Naive thymus-derived CD4-positive, alpha-beta T cell (primary cell): ENCODE measurements around the gene CALY. TPM values are rescaled to one million over a fixed set of nuclear protein-coding genes. Genes with fewer than 3 reads are reported as not detected.

Source experiments
- ATAC-seq: fragments of 150-1000 bp; cut with Tn5 transposase; 2 replicates; pipeline ENCODE4 v1.10.0; 2021; ENCODE audit warnings: mild to moderate bottlenecking, moderate library complexity
- CTCF ChIA-PET: fragments of 350-600 bp; sonication (Branson Sonifier 250); formaldehyde crosslinking; loops from one replicate; lab custom pipeline; 2021; ENCODE audit warnings: antibody characterized with exemption; lab: Charles Lee
- POLR2A ChIA-PET: fragments of 350-600 bp; sonication (Branson Sonifier 250); formaldehyde crosslinking; loops from one replicate; lab custom pipeline; 2021; ENCODE audit warnings: antibody characterized with exemption, inconsistent platforms; lab: Charles Lee
- DNase-seq, 9 donors: peaks; one replicate each; pipeline versions ENCODE4 v3.0.0 to v3.0.0-alpha.2; 2020 to 2022; ENCODE audit warnings: mixed read lengths in 1 of 9
- H3K27ac ChIP-seq: one replicate; pipeline ENCODE4 v1.7.0; 2013; ENCODE audit warnings: mild to moderate bottlenecking, low read depth, low read length, moderate library complexity
- H3K27me3 ChIP-seq, 2 donors: one replicate each; pipeline ENCODE4 v1.7.0; 2013; ENCODE audit warnings: low read length in 2 of 2, mild to moderate bottlenecking in 2 of 2, moderate library complexity in 2 of 2; ENCODE audit not compliant: control insufficient read depth in 2 of 2, insufficient read depth in 2 of 2
- H3K36me3 ChIP-seq, 3 experiments: 1 replicate in 2 of 3; 2 replicates in 1 of 3; pipeline ENCODE4 v1.7.0; 2013; ENCODE audit warnings: low read length in 3 of 3, mild to moderate bottlenecking in 3 of 3, moderate library complexity in 1 of 3; ENCODE audit not compliant: insufficient read depth in 3 of 3, control insufficient read depth in 2 of 3
- H3K4me1 ChIP-seq, 2 donors: one replicate each; pipeline ENCODE4 v1.7.0; 2013; ENCODE audit warnings: low read length in 2 of 2, mild to moderate bottlenecking in 2 of 2, moderate library complexity in 1 of 2; ENCODE audit not compliant: control insufficient read depth in 2 of 2, insufficient read depth in 2 of 2
- H3K4me3 ChIP-seq: 2 replicates; pipeline ENCODE4 v1.7.0; 2013; ENCODE audit warnings: mild to moderate bottlenecking, low read length
- H3K9me3 ChIP-seq, 3 experiments: 1 replicate in 2 of 3; 2 replicates in 1 of 3; pipeline ENCODE4 v1.7.0; 2013; ENCODE audit warnings: low read length in 3 of 3; ENCODE audit not compliant: control insufficient read depth in 2 of 3
- H3K27ac Mint-ChIP-seq, 9 donors: one replicate each; pipeline ENCODE4 v1.8.0; 2020 to 2022; ENCODE audit warnings: mixed read lengths in 9 of 9, mild to moderate bottlenecking in 8 of 9, moderate library complexity in 5 of 9, inconsistent platforms in 2 of 9
- H3K27me3 Mint-ChIP-seq, 5 donors: one replicate each; pipeline ENCODE4 v1.8.0; 2021 to 2022; ENCODE audit warnings: mixed read lengths in 5 of 5, mild to moderate bottlenecking in 1 of 5
- H3K36me3 Mint-ChIP-seq, 5 donors: one replicate each; pipeline ENCODE4 v1.8.0; 2020 to 2022; ENCODE audit warnings: mixed read lengths in 5 of 5, mild to moderate bottlenecking in 3 of 5, inconsistent platforms in 1 of 5
- H3K4me1 Mint-ChIP-seq, 7 donors: one replicate each; pipeline ENCODE4 v1.8.0; 2020 to 2022; ENCODE audit warnings: mixed read lengths in 7 of 7, mild to moderate bottlenecking in 3 of 7, inconsistent platforms in 1 of 7
- H3K4me3 Mint-ChIP-seq, 10 donors: one replicate each; pipeline ENCODE4 v1.8.0; 2020 to 2022; ENCODE audit warnings: mild to moderate bottlenecking in 10 of 10, mixed read lengths in 10 of 10, moderate library complexity in 6 of 10, inconsistent platforms in 2 of 10
- H3K9me3 Mint-ChIP-seq, 11 donors: one replicate each; pipeline ENCODE4 v1.8.0; 2020 to 2022; ENCODE audit warnings: mixed read lengths in 11 of 11, mild to moderate bottlenecking in 4 of 11, inconsistent platforms in 1 of 11, moderate library complexity in 1 of 11
- intact Hi-C, 2 donors: fragments of 100-400 bp; cut with micrococcal nuclease; formaldehyde crosslinking; loops; one replicate each; pipeline ENCODE4 v1.15.1; 2023
- polyA plus RNA-seq, 2 donors: library from polyadenylated mRNA; unstranded; fragments of 300-500 nt; fragmentation: Illumina TruSeq; gene quantifications; one replicate each; pipeline ENCODE4 v1.2.3, GENCODE V29; 2021
- total RNA-seq, 6 experiments: library from RNA in 5 of 6; stranded (reverse) in 5 of 6; gene quantifications; 1 replicate in 5 of 6; 2 replicates in 1 of 6; pipeline ENCODE4 v1.2.3 and lab custom pipeline; 2021 to 2026

CALY gene
- total and polyA plus RNA-seq, 7 experiments from 2014 or later, result 0.33 to 5.1 (median 1.9) TPM; not detected in 1

DNA sequence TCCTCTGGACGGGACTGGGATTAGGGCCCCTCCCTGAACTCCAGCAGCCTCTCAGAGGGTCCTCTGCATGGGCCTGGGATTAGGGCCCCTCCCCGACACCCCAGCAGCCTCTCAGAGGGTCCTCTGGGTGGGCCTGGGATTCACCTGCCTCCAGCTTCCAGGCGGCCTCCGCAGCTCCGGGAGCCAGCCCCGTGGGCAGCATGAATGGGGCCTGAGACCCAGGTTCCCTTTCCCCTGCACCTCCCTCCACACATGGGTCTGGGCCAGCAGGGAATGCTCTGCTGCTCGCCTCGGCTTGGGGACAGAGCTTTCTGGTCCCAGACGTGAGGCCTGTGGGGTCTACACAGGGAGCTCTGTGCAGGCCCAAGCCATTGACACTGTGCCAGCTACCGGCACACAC lies 33.5 kb downstream of the CALY start:
- DNase-seq (no peak), ATAC-seq (no peak)
- H3K27me3 ChIP-seq, result no peaks in the 10 kb centered on the region
- Mint-ChIP-seq H3K4me1 (peaks cover 21 to 48% (median 42%) of the 10 kb centered on the region in 7 donors), H3K4me3 (no peak overlapping the region), H3K27me3 (peaks cover 0 to 4% (median 0%) of the 10 kb centered on the region in 5 donors), H3K27ac (no peak overlapping the region), H3K9me3 (peaks cover 0 to 8% (median 0%) of the 10 kb centered on the region in 11 donors), H3K36me3 (peaks cover 0 to 34% (median 15%) of the 10 kb centered on the region in 5 donors)
- no peaks in the 10 kb centered on the region for H3K9me3 ChIP-seq
- H3K27ac ChIP-seq, result no peak overlapping the region
- intact Hi-C loops, result loop anchor here in 1 of 2 donors (10.0 kb wide), 1 partner anchor 998 kb away; the partner anchor contains the start of gene STK32C
- ChIA-PET CTCF (interaction anchor here (1.3 kb wide), 1 partner anchor 7 kb away, joined by 3 read pairs; no protein-coding TSS in a partner anchor), POLR2A (interaction anchor here (0.8 kb wide), 1 partner anchor 26 kb away, joined by 4 read pairs; no protein-coding TSS in a partner anchor)
- H3K4me1 ChIP-seq, result peaks cover 8 to 14% of the 10 kb centered on the region in 2 donors
- H3K4me3 ChIP-seq, result no peak overlapping the region
- peaks cover 0 to 54% (median 26%) of the 10 kb centered on the region in 3 experiments for H3K36me3 ChIP-seq

DNA sequence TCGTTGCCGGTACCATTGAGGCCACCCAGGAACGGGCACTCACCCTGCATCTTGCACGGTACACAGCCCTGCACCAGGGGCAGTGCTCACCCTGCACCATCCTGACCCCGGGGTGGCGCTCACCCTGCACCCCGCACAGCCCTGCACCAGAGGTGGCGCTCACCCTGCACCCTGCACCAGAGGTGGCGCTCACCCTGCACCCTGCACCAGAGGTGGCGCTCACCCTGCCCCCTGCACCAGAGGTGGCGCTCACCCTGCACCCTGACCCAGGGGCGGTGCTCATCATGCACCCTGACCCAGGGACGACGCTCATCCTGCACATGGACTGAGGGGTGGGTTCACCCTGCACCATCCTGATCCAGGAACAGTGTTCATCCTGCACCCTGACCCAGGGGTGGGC lies 34.5 kb downstream of the CALY start:
- no peaks in the 10 kb centered on the region for H3K27me3 ChIP-seq
- peaks cover 0 to 2% (median 0%) of the 10 kb centered on the region in 11 donors for H3K9me3 Mint-ChIP-seq
- no peak for ATAC-seq
- H3K4me3 Mint-ChIP-seq, result no peak overlapping the region
- ChIA-PET CTCF (no interaction called here), POLR2A (no interaction called here)
- no peaks in the 10 kb centered on the region for H3K27me3 Mint-ChIP-seq
- H3K27ac Mint-ChIP-seq, result no peak overlapping the region
- H3K4me3 ChIP-seq, result no peak overlapping the region
- peaks cover 0 to 63% (median 34%) of the 10 kb centered on the region in 3 experiments for H3K36me3 ChIP-seq
- H3K27ac ChIP-seq, result no peak overlapping the region
- no peaks in the 10 kb centered on the region for H3K9me3 ChIP-seq
- peaks cover 5 to 8% of the 10 kb centered on the region in 2 donors for H3K4me1 ChIP-seq
- peaks cover 9 to 43% (median 17%) of the 10 kb centered on the region in 5 donors for H3K36me3 Mint-ChIP-seq
- no peak for DNase-seq
- intact Hi-C loops, result loop anchor here in 1 of 2 donors (10.0 kb wide), 1 partner anchor 997 kb away; the partner anchor contains the start of gene STK32C
- H3K4me1 Mint-ChIP-seq, result peaks cover 14 to 42% (median 33%) of the 10 kb centered on the region in 7 donors

DNA sequence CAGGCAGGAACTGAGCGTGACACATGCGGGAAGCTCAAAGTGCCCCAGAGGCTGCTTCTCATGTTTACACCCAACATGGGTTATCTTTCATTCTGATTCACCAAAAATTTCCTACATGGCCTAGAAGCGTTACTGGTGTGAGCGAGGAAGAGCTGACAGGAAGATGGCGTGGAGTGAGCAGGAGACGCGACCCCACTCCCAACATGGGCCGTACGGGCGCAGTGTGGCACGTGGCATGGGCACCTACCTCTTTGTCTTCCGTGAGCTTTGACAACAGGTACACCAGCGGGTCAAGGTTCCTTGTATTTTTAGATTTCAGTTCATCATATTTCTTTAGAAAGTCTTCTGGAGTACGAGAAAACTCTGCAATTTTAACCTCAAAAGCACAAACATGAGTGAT lies 37.0 kb downstream of the CALY start:
- ATAC-seq (no peak), DNase-seq (no peak)
- H3K36me3 ChIP-seq, result peaks cover 6 to 82% (median 40%) of the 10 kb centered on the region in 3 experiments
- CTCF ChIA-PET, result interaction anchor here (1.2 kb wide), 1 partner anchor 8 kb away, joined by 4 read pairs; no protein-coding TSS in a partner anchor
- no peaks in the 10 kb centered on the region for H3K9me3 ChIP-seq
- POLR2A ChIA-PET, result interaction anchor here (0.7 to 1.5 kb wide), 3 partner anchors 22 to 203 kb away, joined by 3 to 4 read pairs (median 3); no protein-coding TSS in a partner anchor
- H3K9me3 Mint-ChIP-seq, result peaks cover 0 to 2% (median 0%) of the 10 kb centered on the region in 11 donors
- no peaks in the 10 kb centered on the region for H3K27me3 Mint-ChIP-seq
- H3K27ac Mint-ChIP-seq, result peak overlapping the region in 1 of 9 donors; percentile 20
- H3K4me1 ChIP-seq, result peaks cover 0 to 3% of the 10 kb centered on the region in 2 donors
- no peak overlapping the region for H3K4me3 ChIP-seq
- no peaks in the 10 kb centered on the region for H3K27me3 ChIP-seq
- intact Hi-C loops, result loop anchor here in 1 of 2 donors (10.0 kb wide), 1 partner anchor 995 kb away; the partner anchor contains the start of gene STK32C
- no peak overlapping the region for H3K27ac ChIP-seq
- peaks cover under 1 to 24% (median 17%) of the 10 kb centered on the region in 7 donors for H3K4me1 Mint-ChIP-seq
- no peak overlapping the region for H3K4me3 Mint-ChIP-seq
- H3K36me3 Mint-ChIP-seq, result peaks cover 9 to 49% (median 20%) of the 10 kb centered on the region in 5 donors

DNA sequence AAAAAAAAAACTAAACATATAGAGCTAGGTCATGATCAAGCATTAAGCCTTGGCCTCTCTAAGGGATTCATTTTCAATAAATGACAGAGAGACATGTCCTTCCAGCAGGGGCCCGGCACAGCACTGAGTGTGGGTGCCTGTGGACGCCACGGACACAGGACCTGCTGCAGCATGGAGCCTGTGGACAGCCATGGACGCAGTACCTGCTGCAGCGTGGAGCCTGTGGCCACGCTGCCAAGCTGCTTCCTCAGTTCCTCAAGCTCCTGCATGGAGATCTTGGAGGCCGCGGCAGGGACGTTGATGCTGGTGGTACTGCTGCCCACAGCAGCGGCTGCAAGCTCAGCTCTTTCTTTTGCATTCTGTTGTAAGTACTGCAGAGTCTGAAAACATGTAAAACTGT lies 37.5 kb downstream of the CALY start:
- H3K9me3 Mint-ChIP-seq, result peaks cover 0 to 2% (median 0%) of the 10 kb centered on the region in 11 donors
- H3K36me3 ChIP-seq, result peaks cover 6 to 87% (median 40%) of the 10 kb centered on the region in 3 experiments
- H3K9me3 ChIP-seq, result no peaks in the 10 kb centered on the region
- no peak overlapping the region for H3K4me3 ChIP-seq
- peaks cover 0 to 3% of the 10 kb centered on the region in 2 donors for H3K4me1 ChIP-seq
- H3K27ac ChIP-seq, result no peak overlapping the region
- no peaks in the 10 kb centered on the region for H3K27me3 Mint-ChIP-seq
- peaks cover 9 to 53% (median 20%) of the 10 kb centered on the region in 5 donors for H3K36me3 Mint-ChIP-seq
- H3K4me1 Mint-ChIP-seq, result peaks cover 0 to 20% (median 13%) of the 10 kb centered on the region in 7 donors
- no peaks in the 10 kb centered on the region for H3K27me3 ChIP-seq
- DNase-seq (no peak), ATAC-seq (no peak)
- CTCF ChIA-PET, result interaction anchor here (1.2 kb wide), 1 partner anchor 9 kb away, joined by 4 read pairs; no protein-coding TSS in a partner anchor
- intact Hi-C loops, result no loop called here
- POLR2A ChIA-PET, result interaction anchor here (0.7 to 1.5 kb wide), 3 partner anchors 21 to 204 kb away, joined by 3 to 4 read pairs (median 3); no protein-coding TSS in a partner anchor
- no peak overlapping the region for H3K27ac Mint-ChIP-seq
- H3K4me3 Mint-ChIP-seq, result no peak overlapping the region

DNA sequence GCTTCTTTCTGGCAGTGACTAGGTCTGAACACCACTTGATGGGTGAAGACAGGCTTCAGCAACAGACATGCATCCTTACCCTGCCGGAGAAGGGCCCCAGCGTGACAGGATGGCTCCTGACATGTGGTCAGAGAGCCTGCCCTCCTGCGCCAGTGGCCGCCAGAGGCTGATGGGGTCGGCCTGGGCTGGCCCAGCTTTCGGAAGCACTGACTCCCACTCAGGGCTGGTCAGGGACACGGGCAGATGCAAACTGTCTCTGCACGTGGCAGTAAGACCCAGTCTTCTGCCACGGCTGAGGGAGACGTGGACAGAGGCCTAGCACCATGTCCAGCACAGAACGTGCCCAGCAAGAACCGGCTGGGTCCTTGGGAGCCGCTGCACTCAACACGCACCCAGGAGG lies 38.2 kb downstream of the CALY start:
- no peak overlapping the region for H3K4me3 Mint-ChIP-seq
- POLR2A ChIA-PET, result no interaction called here
- H3K27me3 Mint-ChIP-seq, result no peaks in the 10 kb centered on the region
- intact Hi-C loops, result no loop called here
- no peak overlapping the region for H3K27ac Mint-ChIP-seq
- Histone ChIP-seq H3K9me3 (no peaks in the 10 kb centered on the region), H3K36me3 (peaks cover 6 to 93% (median 41%) of the 10 kb centered on the region in 3 experiments), H3K27me3 (no peaks in the 10 kb centered on the region), H3K4me1 (no peaks in the 10 kb centered on the region), H3K27ac (no peak overlapping the region), H3K4me3 (no peak overlapping the region)
- peaks cover 9 to 57% (median 20%) of the 10 kb centered on the region in 5 donors for H3K36me3 Mint-ChIP-seq
- ATAC-seq (no peak), DNase-seq (no peak)
- CTCF ChIA-PET, result no interaction called here
- peaks cover 0 to 12% (median 6%) of the 10 kb centered on the region in 7 donors for H3K4me1 Mint-ChIP-seq
- peaks cover 0 to 2% (median 0%) of the 10 kb centered on the region in 11 donors for H3K9me3 Mint-ChIP-seq

DNA sequence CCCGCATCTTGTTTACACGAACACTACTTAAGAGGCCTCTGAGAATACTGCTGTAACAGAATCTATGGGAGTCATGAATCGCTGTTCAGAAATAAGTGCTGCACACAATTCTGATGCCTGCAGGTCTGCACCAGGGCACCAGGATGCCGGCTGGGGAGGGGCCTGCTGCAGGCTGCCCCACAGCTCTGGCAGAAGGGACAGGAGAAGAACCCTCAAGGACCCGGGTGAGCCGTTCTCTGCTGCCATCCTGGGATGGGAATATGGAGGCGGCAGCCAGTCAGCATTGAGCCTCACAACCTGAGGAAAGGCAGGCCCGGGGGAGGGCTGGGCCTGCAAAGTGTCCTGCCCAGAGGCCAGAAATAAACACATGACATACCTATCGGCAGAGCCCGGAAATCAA lies 39.2 kb downstream of the CALY start:
- H3K27ac Mint-ChIP-seq, result peak overlapping the region in 1 of 9 donors; percentile 65
- intact Hi-C loops, result no loop called here

More for the DNA sequence above, 39.2 kb downstream of the CALY start:
- H3K27ac ChIP-seq, result no peak overlapping the region
- no peak overlapping the region for H3K4me3 ChIP-seq
- peaks cover 9 to 54% (median 17%) of the 10 kb centered on the region in 5 donors for H3K36me3 Mint-ChIP-seq
- peaks cover 6 to 98% (median 42%) of the 10 kb centered on the region in 3 experiments for H3K36me3 ChIP-seq
- peaks cover 0 to 2% (median 0%) of the 10 kb centered on the region in 11 donors for H3K9me3 Mint-ChIP-seq
- DNase-seq (no peak), ATAC-seq (no peak)
- no peak overlapping the region for H3K4me3 Mint-ChIP-seq
- peaks cover 0 to 7% (median 4%) of the 10 kb centered on the region in 7 donors for H3K4me1 Mint-ChIP-seq
- H3K4me1 ChIP-seq, result no peaks in the 10 kb centered on the region
- ChIA-PET CTCF (no interaction called here), POLR2A (no interaction called here)
- no peaks in the 10 kb centered on the region for H3K9me3 ChIP-seq
- H3K27me3 Mint-ChIP-seq, result no peaks in the 10 kb centered on the region
- no peaks in the 10 kb centered on the region for H3K27me3 ChIP-seq
